GM12872 (cell line): ENCODE measurements around the gene NFU1.

Source experiments
- CTCF ChIP-seq: IDR thresholded peaks from 3 replicates; pipeline ENCODE4 v1.5.1; 2011; ENCODE audit warnings: low read depth, mild to moderate bottlenecking, low read length, moderate library complexity; ENCODE audit not compliant: insufficient read depth

The NFU1 gene

DNA sequence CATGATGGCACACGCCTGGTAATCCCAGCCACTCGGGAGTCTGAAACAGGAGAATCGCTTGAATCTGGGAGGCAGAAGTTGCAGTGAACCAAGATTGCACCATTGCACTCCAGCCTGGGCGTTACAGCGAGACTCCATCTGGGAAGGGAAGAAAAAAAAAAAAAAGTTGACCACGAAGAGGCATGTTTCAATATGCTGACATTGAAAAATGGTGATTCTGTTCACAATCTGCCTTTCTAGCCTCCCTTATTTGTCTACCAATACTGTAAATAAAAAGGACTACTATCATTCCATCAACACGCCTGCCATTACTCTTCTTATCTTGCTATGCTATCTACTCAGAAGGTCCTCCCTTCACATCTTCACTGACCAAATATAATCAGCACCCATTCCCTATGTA is 68.6 kb downstream of the NFU1 start:
- no peak for TF ChIP-seq CTCF

GRCh38 chr2:69359371-69359770 is 77.9 kb downstream of the NFU1 start:
- no peak for TF ChIP-seq CTCF

DNA sequence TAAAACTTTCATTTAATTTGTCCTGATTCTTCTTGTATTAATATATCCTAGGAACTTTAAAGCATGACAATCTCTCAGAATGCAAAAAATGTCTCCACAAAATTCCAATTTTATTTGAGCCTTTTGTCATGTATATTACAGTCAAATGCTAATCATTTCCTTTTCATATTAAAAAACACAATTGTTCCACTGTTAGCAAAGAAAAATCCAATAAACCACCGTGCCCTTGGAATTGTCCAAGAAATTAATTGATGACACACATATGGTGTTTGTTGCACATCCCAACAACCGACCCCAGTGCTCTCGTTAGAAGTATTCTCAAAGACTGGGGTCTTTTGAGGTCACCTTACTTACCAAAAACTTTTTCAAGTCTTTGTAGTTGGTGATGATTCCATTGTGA is 78.3 kb downstream of the NFU1 start:
- TF ChIP-seq CTCF, result no peak

GRCh38 chr2:69356471-69356870 is 80.8 kb downstream of the NFU1 start:
- TF ChIP-seq CTCF, result no peak

DNA sequence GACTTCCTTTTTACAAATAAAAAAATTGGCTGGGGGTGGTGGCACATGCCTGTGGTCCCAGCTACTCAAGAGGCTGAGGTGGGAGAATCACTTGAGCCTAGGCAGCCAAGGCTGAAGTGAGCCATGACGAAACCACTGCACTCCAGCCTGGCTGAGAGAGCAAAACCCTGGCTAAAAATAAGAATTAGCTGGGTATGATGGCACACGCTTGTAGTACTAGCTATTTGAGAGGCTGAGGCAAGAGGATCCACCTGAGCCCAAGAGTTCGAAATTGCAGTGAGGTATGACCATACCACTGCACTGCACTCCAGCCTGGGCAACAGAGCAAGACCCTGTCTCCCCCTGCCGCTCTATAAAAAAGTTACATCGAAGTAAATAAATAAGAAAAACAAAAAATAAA is 83.9 kb downstream of the NFU1 start:
- no peak for TF ChIP-seq CTCF

DNA sequence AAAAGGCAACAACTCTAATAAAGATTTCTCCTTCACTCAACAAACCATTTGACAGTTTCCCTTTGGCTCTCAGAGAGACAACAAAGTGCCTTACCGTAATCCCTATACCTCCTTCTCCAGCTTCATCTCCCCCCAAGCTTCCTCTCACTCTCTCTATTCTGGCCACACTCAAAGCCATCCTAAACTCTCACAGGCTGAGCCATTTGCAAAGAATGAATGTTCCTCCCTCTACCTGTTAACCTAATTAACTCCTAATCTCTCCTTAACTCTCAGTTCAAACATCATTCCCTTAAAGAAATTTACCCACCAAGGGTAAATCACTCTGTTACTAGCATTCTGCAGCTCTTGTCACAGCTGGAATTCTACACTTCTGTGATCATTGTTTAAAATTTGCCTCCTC is 88.5 kb downstream of the NFU1 start:
- no peak for TF ChIP-seq CTCF
